Measurements from ENCODE around the gene EPAS1. TPM values are rescaled to one million over a fixed set of nuclear protein-coding genes. Genes with fewer than 3 reads are reported as not detected.

EPAS1 gene
- total RNA-seq, 1 experiment from 2014 or later, result 106 TPM

- no peaks in the 10 kb centered on the region; the same call in 1 of the 2 replicates for H3K36me3 ChIP-seq (ENCODE audit: control insufficient read depth, insufficient read depth, low read length)
- intact Hi-C loops (cut with micrococcal nuclease; ENCODE audit: unreplicated experiment) (no loop called here), in situ Hi-C loops (cut with HindIII; ENCODE audit: low pct_unique_long_range_greater_than_20kb, low sequenced_read_pairs) (no loop called here)
- no peak overlapping the region for H3K27ac ChIP-seq (ENCODE audit: low read length)
- H3K27me3 ChIP-seq (ENCODE audit: control insufficient read depth, insufficient read depth, low read length), result no peaks in the 10 kb centered on the region
- ChIA-PET CTCF (interaction anchor here (1.0 kb wide), 1 partner anchor 391 kb away, joined by 3 read pairs; no protein-coding TSS in a partner anchor), POLR2A (no interaction called here)
- no peak for TF ChIP-seq SIN3A (IDR thresholded peaks at IDR 0.05; ENCODE audit: borderline replicate concordance, insufficient read depth, low read depth, low read length)
- TF ChIP-seq TCF7L2 (IDR thresholded peaks at IDR 0.05; ENCODE audit: low read depth, low read length), result no peak
- TF ChIP-seq, protein P1, sequence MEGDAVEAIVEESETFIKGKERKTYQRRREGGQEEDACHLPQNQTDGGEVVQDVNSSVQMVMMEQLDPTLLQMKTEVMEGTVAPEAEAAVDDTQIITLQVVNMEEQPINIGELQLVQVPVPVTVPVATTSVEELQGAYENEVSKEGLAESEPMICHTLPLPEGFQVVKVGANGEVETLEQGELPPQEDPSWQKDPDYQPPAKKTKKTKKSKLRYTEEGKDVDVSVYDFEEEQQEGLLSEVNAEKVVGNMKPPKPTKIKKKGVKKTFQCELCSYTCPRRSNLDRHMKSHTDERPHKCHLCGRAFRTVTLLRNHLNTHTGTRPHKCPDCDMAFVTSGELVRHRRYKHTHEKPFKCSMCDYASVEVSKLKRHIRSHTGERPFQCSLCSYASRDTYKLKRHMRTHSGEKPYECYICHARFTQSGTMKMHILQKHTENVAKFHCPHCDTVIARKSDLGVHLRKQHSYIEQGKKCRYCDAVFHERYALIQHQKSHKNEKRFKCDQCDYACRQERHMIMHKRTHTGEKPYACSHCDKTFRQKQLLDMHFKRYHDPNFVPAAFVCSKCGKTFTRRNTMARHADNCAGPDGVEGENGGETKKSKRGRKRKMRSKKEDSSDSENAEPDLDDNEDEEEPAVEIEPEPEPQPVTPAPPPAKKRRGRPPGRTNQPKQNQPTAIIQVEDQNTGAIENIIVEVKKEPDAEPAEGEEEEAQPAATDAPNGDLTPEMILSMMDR (IDR thresholded peaks at IDR 0.05), result no peak
- TF ChIP-seq, protein P2, sequence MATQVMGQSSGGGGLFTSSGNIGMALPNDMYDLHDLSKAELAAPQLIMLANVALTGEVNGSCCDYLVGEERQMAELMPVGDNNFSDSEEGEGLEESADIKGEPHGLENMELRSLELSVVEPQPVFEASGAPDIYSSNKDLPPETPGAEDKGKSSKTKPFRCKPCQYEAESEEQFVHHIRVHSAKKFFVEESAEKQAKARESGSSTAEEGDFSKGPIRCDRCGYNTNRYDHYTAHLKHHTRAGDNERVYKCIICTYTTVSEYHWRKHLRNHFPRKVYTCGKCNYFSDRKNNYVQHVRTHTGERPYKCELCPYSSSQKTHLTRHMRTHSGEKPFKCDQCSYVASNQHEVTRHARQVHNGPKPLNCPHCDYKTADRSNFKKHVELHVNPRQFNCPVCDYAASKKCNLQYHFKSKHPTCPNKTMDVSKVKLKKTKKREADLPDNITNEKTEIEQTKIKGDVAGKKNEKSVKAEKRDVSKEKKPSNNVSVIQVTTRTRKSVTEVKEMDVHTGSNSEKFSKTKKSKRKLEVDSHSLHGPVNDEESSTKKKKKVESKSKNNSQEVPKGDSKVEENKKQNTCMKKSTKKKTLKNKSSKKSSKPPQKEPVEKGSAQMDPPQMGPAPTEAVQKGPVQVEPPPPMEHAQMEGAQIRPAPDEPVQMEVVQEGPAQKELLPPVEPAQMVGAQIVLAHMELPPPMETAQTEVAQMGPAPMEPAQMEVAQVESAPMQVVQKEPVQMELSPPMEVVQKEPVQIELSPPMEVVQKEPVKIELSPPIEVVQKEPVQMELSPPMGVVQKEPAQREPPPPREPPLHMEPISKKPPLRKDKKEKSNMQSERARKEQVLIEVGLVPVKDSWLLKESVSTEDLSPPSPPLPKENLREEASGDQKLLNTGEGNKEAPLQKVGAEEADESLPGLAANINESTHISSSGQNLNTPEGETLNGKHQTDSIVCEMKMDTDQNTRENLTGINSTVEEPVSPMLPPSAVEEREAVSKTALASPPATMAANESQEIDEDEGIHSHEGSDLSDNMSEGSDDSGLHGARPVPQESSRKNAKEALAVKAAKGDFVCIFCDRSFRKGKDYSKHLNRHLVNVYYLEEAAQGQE (IDR thresholded peaks at IDR 0.05; ENCODE audit: insufficient read depth in 1 of 2, low read depth in 2 of 2, low read length in 1 of 2), result no peak
- TF ChIP-seq POLR2AphosphoS5 (IDR thresholded peaks at IDR 0.05; ENCODE audit: low read depth, low read length), result no peak
- H3K9me3 ChIP-seq (ENCODE audit: control insufficient read depth, insufficient read depth, low read depth, low read length), result no peaks in the 10 kb centered on the region
- DNase-seq (ENCODE audit: low read depth, low spot score) (no peak), ATAC-seq (no peak)
- BruUV-seq (replicated peaks), result no TSS peak
- no peaks in the 10 kb centered on the region for H3K4me1 ChIP-seq (ENCODE audit: control insufficient read depth, insufficient read depth, low read length)
- H3K4me3 ChIP-seq (ENCODE audit: low read depth in 2 of 2, low read length in 2 of 2), result no peak overlapping the region
These were observed 87.2 kb downstream of the EPAS1 start for GRCh38 chr2:46384457-46384815.

DNA sequence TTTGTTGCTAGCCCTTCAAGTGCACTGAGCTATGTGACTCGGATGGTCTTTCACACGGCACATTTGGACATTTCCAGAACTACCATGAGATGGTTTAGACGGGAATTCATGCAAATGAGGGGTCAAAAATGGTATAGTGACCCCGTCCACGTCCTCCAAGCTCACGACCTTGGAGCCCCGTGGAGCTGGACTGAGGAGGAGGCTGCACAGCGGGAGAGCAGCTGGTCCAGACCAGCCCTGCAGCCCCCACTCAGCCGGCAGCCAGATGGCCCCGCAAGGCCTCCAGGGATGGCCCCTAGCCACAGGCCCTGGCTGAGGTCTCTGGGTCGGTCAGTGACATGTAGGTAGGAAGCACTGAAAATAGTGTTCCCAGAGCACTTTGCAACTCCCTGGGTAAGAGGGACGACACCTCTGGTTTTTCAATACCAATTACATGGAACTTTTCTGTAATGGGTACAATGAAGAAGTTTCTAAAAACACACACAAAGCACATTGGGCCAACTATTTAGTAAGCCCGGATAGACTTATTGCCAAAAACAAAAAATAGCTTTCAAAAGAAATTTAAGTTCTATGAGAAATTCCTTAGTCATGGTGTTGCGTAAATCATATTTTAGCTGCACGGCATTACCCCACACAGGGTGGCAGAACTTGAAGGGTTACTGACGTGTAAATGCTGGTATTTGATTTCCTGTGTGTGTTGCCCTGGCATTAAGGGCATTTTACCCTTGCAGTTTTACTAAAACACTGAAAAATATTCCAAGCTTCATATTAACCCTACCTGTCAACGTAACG is 88.8 kb downstream of the EPAS1 start:
- DNase-seq (ENCODE audit: low read depth, low spot score) (no peak), ATAC-seq (no peak)
- intact Hi-C loops (cut with micrococcal nuclease; ENCODE audit: unreplicated experiment), result no loop called here

More for the DNA sequence above, 88.8 kb downstream of the EPAS1 start:
- no peaks in the 10 kb centered on the region for H3K27me3 ChIP-seq (ENCODE audit: control insufficient read depth, insufficient read depth, low read length)
- BruUV-seq (replicated peaks), result no TSS peak
- in situ Hi-C loops (cut with HindIII; ENCODE audit: low pct_unique_long_range_greater_than_20kb, low sequenced_read_pairs), result no loop called here
- H3K9me3 ChIP-seq (ENCODE audit: control insufficient read depth, insufficient read depth, low read depth, low read length), result no peaks in the 10 kb centered on the region
- TF ChIP-seq, protein P2 (IDR thresholded peaks at IDR 0.05; ENCODE audit: insufficient read depth in 1 of 2, low read depth in 2 of 2, low read length in 1 of 2), result no peak
- TF ChIP-seq SIN3A (IDR thresholded peaks at IDR 0.05; ENCODE audit: borderline replicate concordance, insufficient read depth, low read depth, low read length) (no peak), POLR2AphosphoS5 (IDR thresholded peaks at IDR 0.05; ENCODE audit: low read depth, low read length) (no peak), TCF7L2 (IDR thresholded peaks at IDR 0.05; ENCODE audit: low read depth, low read length) (no peak)
- TF ChIP-seq, protein P1 (IDR thresholded peaks at IDR 0.05), result no peak
- CTCF ChIA-PET, result no interaction called here
- no peak overlapping the region for H3K27ac ChIP-seq (ENCODE audit: low read length)
- no peaks in the 10 kb centered on the region for H3K4me1 ChIP-seq (ENCODE audit: control insufficient read depth, insufficient read depth, low read length)
- no peaks in the 10 kb centered on the region; the same call in 1 of the 2 replicates for H3K36me3 ChIP-seq (ENCODE audit: control insufficient read depth, insufficient read depth, low read length)
- POLR2A ChIA-PET, result interaction anchor here (0.6 kb wide), 1 partner anchor 91 kb away, joined by 3 read pairs; no protein-coding TSS in a partner anchor
- H3K4me3 ChIP-seq (ENCODE audit: low read depth in 2 of 2, low read length in 2 of 2), result no peak overlapping the region

Measured in Panc1 (cell line).